Uterus (tissue), 4 donors: ENCODE results near the gene PLLP. TPM values are rescaled to one million over a fixed set of nuclear protein-coding genes. Genes with fewer than 3 reads are reported as not detected.
A peak's percentile ranks its signal among the peaks of the same experiment; 100 is the strongest.

Experiments
- DNase-seq, 2 donors: peaks; one replicate each; pipeline ENCODE4 v3.0.0-alpha.2; 2019 to 2020
- H3K27ac ChIP-seq, 2 donors: fragments of 200-600 bp; sonication (generic); 1 replicate in 1 of 2; 2 replicates in 1 of 2; pipeline ENCODE4 v1.5.1; 2016 to 2018
- H3K27me3 ChIP-seq, 2 donors: fragments of 200-600 bp; sonication (generic); one replicate each; pipeline ENCODE4 v1.5.1; 2018 to 2019; ENCODE audit warnings: control low read depth in 1 of 2
- H3K36me3 ChIP-seq, 2 donors: fragments of 200-600 bp; sonication (generic); one replicate each; pipeline ENCODE4 v1.5.1; 2019; ENCODE audit warnings: control low read depth in 1 of 2
- H3K4me1 ChIP-seq, 2 donors: fragments of 200-600 bp; sonication (generic); one replicate each; pipeline ENCODE4 v1.5.1; 2018 to 2019; ENCODE audit warnings: control low read depth in 1 of 2
- H3K4me3 ChIP-seq, 2 donors: fragments of 200-600 bp; sonication (generic); 1 replicate in 1 of 2; 2 replicates in 1 of 2; pipeline ENCODE4 v1.5.1; 2018 to 2019; ENCODE audit warnings: mild to moderate bottlenecking in 1 of 2
- H3K9me3 ChIP-seq, 2 donors: fragments of 200-600 bp; sonication (generic); one replicate each; pipeline ENCODE4 v1.5.1; 2019; ENCODE audit warnings: control low read depth in 1 of 2
- CTCF ChIP-seq, 4 experiments: fragments of 200-600 bp in 2 of 4; fragments of 450-650 bp in 2 of 4; sonication (generic) in 2 of 4; IDR thresholded peaks; one replicate each; pipeline ENCODE4 v1.5.1; 2016 to 2019; ENCODE audit warnings: antibody characterized with exemption in 4 of 4, mild to moderate bottlenecking in 2 of 4, moderate library complexity in 1 of 4
- POLR2A ChIP-seq, 2 donors: fragments of 450-650 bp; IDR thresholded peaks; one replicate each; pipeline ENCODE4 v1.6.1; 2016; ENCODE audit warnings: antibody characterized with exemption in 2 of 2, mild to moderate bottlenecking in 1 of 2, moderate library complexity in 1 of 2
- intact Hi-C: fragments of 100-400 bp; cut with DNase I; formaldehyde crosslinking; loops from one replicate; pipeline ENCODE4 v1.15.1; 2023; ENCODE audit warnings: low total_unique reads
- total RNA-seq, 4 donors: library from RNA; depleted of rRNA in 3 of 4; stranded (reverse); fragments of >200 nt in 3 of 4; gene quantifications; one replicate each; pipeline versions ENCODE4 v1.1.0 to v1.2.4, GENCODE V29; 2014 to 2023
- donor health status: DM: yes; HTN: yes; CAD: no.

Gene PLLP, protein sequence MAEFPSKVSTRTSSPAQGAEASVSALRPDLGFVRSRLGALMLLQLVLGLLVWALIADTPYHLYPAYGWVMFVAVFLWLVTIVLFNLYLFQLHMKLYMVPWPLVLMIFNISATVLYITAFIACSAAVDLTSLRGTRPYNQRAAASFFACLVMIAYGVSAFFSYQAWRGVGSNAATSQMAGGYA
- total RNA-seq, result 10 to 100 TPM in 1 of 4 donors, 1 to 10 TPM in 2, not detected in 1; 2.6 to 19.1 (median 6.2) TPM

GRCh38 chr16:57284209-57284951 lies at the start of gene PLLP:
PLLP (minus strand) TSS chr16:57284672; CDS start chr16:57284540, 132 bp downstream.
- H3K36me3 ChIP-seq, result no peaks in the 10 kb centered on the region
- H3K4me3 ChIP-seq, result peak within 1 kb of the TSS; percentile 36 to 43
- intact Hi-C loops, result no loop called here
- no peak within 1 kb of the TSS for H3K27ac ChIP-seq
- H3K27me3 ChIP-seq, result no peaks in the 10 kb centered on the region
- peak in 1 of 2 donors; percentile 28 for DNase-seq
- peaks cover 0 to 8% of the 10 kb centered on the region in 2 donors for H3K4me1 ChIP-seq
- H3K9me3 ChIP-seq, result no peaks in the 10 kb centered on the region
- TF ChIP-seq CTCF (IDR thresholded peaks at IDR 0.05) (no peak), POLR2A (IDR thresholded peaks at IDR 0.05) (peak in 1 of 2 donors; percentile 37)

GRCh38 chr16:57333402-57333801 lies 48.9 kb upstream of the PLLP start:
- H3K4me3 ChIP-seq, result no peak overlapping the region
- H3K27me3 ChIP-seq, result no peaks in the 10 kb centered on the region
- H3K9me3 ChIP-seq, result peaks cover 0 to 3% of the 10 kb centered on the region in 2 donors
- no peaks in the 10 kb centered on the region for H3K4me1 ChIP-seq
- TF ChIP-seq POLR2A (IDR thresholded peaks at IDR 0.05), result no peak
- no peak for TF ChIP-seq CTCF (IDR thresholded peaks at IDR 0.05)
- no peak for DNase-seq
- H3K36me3 ChIP-seq, result no peaks in the 10 kb centered on the region
- no peak overlapping the region for H3K27ac ChIP-seq
- intact Hi-C loops, result no loop called here

GRCh38 chr16:57331355-57331754 lies 46.9 kb upstream of the PLLP start:
- no peak for DNase-seq
- Histone ChIP-seq H3K27ac (no peak overlapping the region), H3K9me3 (no peaks in the 10 kb centered on the region), H3K4me1 (no peaks in the 10 kb centered on the region), H3K36me3 (no peaks in the 10 kb centered on the region), H3K4me3 (no peak overlapping the region), H3K27me3 (no peaks in the 10 kb centered on the region)
- TF ChIP-seq CTCF (IDR thresholded peaks at IDR 0.05) (no peak), POLR2A (IDR thresholded peaks at IDR 0.05) (no peak)
- intact Hi-C loops, result no loop called here

- Histone ChIP-seq H3K27me3 (no peaks in the 10 kb centered on the region), H3K27ac (no peak overlapping the region), H3K9me3 (no peaks in the 10 kb centered on the region), H3K36me3 (no peaks in the 10 kb centered on the region), H3K4me1 (no peaks in the 10 kb centered on the region), H3K4me3 (no peak overlapping the region)
- intact Hi-C loops, result no loop called here
- no peak for DNase-seq
- TF ChIP-seq CTCF (IDR thresholded peaks at IDR 0.05) (no peak), POLR2A (IDR thresholded peaks at IDR 0.05) (no peak)
These were observed 45.4 kb upstream of the PLLP start for GRCh38 chr16:57329718-57330327.

- H3K4me3 ChIP-seq, result no peak overlapping the region
- H3K4me1 ChIP-seq, result no peaks in the 10 kb centered on the region
- intact Hi-C loops, result no loop called here
- H3K36me3 ChIP-seq, result no peaks in the 10 kb centered on the region
- H3K27me3 ChIP-seq, result no peaks in the 10 kb centered on the region
- TF ChIP-seq POLR2A (IDR thresholded peaks at IDR 0.05) (no peak), CTCF (IDR thresholded peaks at IDR 0.05) (no peak)
- H3K27ac ChIP-seq, result no peak overlapping the region
- no peaks in the 10 kb centered on the region for H3K9me3 ChIP-seq
- DNase-seq, result no peak
These were observed 41.0 kb upstream of the PLLP start for GRCh38 chr16:57325458-57325857.
